Posterior cingulate gyrus (tissue), 11 donors: ENCODE measurements around the gene GCN1.

Experiments used
- DNase-seq, 10 donors: peaks; one replicate each; pipeline versions ENCODE4 v3.0.0 to v3.0.0-alpha.2; 2020 to 2021; ENCODE audit warnings: mixed read lengths in 3 of 10
- intact Hi-C: fragments of 100-400 bp; cut with DNase I; formaldehyde crosslinking; loops from one replicate; pipeline ENCODE4 v1.15.1; 2023

Gene GCN1

DNA sequence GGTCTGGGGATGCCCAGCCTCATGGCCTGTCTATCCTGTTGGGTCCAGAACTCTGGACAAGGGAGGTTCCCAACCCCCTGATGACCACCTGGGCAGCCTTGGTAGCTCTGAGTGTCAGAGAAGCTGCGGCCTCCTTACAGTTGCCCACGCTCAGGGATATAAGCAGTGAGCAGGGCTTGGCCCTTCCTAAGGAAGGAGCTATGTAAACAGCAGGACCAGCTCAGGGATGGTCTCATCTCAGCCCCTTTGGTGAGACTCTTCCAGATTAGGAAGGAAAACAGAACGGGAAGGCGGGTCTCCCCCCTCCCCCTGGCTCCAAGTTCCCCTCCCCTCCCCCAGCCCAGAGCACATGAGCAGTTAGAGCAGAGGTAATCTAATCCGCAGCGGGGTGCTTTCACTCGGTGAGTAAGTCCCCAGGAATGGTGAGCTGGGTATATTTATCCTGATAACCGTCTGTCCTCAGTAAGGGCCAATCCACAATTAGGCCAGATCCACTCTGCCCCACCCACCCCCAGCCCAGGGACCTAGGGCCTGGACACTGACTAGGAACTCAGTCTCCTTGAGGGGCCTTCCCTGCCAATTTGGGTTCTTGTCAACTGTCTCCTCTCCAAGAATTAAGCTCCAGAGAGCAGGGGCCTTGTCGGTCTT is 35.9 kb upstream of the GCN1 start:
- peak in 1 of 10 donors; percentile 31 for DNase-seq
- intact Hi-C loops = no loop called here

DNA sequence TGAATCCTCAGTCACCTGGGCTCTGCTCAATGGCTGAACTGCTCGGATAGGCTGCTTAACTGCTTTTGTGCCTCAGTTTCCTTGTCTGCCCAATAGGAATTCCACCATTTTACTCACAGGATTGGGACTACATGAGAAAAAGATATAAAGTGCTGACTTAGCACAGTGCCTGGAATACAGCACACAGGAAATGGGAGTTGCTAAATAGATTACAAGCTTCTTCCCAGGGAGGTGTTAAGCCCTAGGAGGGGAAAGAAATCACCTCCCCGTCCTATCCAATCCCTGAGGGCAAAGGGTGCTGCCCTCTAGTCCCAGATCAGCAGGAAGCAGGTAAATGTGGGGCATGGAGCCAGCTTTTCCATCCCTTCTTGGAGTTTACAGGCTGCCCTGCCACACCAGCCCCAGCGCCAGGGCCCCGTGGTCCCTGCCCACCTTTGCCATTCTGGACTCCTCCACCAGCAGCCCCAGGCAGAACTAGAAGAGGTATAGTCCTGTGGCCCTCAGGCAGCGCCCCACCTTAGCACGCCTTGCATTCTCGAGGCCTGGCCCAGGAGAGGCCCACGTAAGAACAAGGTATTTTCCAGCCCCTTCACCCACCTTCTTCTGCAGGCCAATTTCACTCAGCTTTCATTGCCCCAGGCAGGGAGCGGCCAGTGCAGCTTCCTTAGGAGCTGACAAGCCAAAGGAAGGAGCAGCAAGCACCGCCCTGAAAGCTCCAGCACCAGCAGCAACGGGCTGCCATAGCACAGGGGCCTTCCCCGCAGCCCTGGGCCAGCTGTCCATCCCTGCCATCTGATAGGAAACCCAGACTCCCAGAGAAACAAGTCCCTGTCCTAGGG is 35.2 kb upstream of the GCN1 start:
- peak in 1 of 10 donors; percentile 64 for DNase-seq
- intact Hi-C loops = no loop called here

DNA sequence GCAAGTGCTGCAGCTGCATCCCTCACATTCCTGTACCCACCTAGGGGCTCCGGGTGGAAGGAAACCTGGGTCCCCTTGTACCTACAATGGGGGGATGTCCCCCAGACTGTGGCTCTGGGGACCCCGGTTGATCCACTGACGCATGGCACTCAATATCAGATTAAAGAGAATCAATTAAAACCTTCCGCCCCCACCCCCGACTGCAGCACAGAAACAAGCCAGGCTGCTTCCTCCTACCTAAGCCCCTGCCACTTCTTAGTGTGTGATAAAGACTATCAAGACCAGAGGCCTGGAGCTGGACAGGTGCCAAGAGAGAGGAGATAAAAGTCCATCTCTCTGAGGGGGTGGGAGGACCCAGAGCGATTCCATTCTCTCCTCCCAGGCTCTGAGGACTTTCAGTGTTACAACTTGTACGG is 34.6 kb upstream of the GCN1 start:
- no peak for DNase-seq
- intact Hi-C loops = no loop called here

DNA sequence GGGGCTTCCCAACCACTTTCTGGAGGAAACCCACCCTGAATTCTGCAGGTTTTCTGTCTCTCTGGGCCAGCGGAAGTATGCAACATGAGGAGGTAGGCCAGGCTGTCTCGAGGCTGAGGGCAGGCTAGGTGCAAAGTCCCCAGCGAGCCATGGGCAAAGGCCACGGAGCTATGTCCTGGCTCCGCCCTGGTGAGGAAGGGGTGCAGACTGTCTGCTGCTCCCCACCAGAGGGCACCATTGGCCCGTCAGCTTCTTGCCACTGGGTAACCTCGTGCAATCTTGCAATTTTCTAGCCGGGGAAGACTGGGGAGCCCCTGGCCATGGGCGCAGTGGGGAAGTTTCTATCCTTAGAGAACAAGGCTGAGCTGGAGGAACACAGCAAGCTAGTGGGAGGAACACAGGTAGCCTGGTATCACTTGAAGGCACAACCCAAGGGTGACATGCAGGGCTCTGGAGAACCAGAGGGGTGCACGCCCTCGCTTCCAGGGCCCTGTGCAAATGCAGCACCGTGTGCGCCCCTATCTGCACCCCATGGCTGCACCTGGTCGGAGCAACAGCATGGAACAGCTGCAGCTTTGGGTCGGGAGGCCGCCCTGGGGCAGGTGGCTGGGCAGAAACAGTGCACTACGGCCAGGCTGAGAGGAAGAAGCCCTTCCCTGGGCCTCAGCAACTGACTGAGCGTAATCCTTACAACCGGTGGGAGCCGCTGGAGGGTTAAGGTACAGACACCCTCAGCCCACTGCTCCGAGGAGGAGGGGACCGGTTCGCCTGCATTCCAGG is 34.0 kb upstream of the GCN1 start:
- intact Hi-C loops = loop anchor here (1.0 kb wide), 1 partner anchor 37 kb away; the partner anchor contains the start of gene PXN
- peak; percentile 65 to 97 (median 86) for DNase-seq

DNA sequence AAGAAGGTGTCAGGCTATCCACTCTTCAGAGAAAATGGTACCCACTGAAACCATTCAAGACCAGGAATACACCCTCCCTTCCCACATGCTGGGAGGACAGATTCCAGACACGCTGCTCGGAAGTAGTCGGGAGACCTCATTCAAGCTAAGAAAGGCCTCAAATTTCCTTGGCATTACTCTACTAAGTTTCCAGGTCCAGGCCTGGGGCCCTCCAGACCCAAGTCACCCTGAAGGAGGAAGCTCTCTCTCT is 33.5 kb upstream of the GCN1 start:
- intact Hi-C loops = loop anchor here (1.0 kb wide), 1 partner anchor 37 kb away; the partner anchor contains the start of gene PXN
- no peak for DNase-seq

DNA sequence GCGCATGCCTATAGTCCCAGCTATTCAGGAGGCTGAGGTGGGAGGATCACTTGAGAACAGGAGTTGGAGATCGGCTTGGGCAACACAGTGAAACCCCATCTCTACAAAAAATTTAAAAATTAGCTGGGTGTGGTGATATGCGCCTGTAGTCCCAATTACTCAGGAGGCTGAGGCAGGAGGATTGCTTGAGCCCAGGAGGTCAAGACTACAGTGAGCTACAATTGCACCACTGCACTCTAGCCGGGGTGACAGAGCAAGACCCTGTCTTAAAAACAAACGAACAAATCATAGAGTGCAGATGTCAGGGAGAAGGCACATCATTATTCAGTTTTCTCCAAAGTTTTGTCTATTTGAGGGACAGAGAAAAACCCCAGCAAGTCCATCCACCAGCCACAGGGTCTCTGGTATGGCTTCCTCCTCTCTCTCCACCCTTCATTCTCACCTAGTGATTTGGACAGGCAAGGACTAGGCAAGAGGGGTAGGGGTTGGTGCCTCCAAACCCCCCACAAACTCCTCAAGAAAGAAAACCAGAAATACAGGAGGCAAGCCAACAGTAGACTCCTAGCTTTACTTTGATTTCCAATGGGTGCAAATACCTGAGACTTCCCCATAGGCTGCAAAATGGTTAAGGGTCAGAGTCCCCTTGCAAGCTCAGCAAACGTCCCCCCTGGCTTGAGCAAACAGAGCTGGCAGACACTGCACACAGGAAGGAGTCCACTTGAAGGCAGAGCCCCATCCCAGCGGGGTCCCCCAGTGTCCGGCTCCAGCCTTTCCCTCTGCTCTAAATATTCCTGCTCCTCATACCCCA is 32.9 kb upstream of the GCN1 start:
- intact Hi-C loops = loop anchor here (1.0 kb wide), 1 partner anchor 38 kb away; the partner anchor contains the start of gene PXN
- no peak for DNase-seq

DNA sequence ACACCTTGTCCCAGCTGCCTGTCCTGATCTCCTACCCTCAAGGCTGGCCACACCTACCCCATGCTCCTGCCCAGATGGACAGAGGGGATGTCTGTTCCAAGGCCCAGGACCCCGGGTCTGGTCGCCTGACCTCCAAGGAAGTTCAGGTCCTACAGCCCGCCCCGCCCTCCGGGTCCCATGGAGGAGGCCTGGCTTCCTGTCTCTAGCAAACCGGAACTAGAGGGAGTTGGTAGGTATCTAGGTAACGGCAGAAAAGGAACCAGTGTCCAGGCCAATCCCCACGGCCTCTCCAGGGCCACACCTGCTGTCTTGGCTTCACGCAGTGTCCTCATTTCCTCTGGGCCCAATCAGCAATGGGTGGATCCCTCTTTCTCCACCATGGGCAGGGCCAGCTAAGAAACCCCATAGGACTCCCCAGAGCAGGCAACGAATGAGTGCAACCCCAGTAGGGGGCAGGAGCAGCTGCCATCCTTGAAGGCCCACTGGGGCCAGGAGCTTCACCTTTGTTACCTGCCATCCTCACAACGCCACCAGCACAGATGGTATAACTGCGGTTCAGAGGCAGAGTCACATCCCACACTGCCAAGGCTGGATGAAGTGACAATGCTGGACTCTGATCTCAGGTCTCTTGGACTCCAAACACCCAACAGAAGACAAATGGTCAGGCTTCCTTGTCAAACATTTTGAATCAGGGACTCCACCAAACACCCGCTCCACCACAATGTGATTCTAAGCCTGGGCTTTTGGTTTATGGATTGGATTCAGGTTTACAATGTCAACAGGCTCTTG is 31.5 kb upstream of the GCN1 start:
- DNase-seq = no peak
- intact Hi-C loops = no loop called here

DNA sequence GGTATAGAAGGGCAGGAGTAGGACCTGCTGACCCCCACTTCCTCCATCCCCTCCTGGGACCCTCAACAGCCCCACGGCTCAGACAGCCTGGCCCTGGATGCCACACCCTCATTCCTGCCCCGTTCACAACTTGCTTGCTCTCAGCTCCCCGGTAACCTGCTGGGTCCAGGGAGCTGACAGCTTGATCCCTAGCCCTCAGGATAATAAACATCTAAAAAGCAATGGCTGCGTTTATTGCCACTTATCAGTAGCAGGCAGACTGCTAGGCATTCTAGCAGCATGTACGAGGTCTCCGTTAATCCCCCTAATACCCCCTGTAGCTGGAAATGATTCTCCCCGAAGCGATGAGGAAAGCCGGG is 30.7 kb upstream of the GCN1 start:
- intact Hi-C loops = no loop called here
- no peak for DNase-seq

DNA sequence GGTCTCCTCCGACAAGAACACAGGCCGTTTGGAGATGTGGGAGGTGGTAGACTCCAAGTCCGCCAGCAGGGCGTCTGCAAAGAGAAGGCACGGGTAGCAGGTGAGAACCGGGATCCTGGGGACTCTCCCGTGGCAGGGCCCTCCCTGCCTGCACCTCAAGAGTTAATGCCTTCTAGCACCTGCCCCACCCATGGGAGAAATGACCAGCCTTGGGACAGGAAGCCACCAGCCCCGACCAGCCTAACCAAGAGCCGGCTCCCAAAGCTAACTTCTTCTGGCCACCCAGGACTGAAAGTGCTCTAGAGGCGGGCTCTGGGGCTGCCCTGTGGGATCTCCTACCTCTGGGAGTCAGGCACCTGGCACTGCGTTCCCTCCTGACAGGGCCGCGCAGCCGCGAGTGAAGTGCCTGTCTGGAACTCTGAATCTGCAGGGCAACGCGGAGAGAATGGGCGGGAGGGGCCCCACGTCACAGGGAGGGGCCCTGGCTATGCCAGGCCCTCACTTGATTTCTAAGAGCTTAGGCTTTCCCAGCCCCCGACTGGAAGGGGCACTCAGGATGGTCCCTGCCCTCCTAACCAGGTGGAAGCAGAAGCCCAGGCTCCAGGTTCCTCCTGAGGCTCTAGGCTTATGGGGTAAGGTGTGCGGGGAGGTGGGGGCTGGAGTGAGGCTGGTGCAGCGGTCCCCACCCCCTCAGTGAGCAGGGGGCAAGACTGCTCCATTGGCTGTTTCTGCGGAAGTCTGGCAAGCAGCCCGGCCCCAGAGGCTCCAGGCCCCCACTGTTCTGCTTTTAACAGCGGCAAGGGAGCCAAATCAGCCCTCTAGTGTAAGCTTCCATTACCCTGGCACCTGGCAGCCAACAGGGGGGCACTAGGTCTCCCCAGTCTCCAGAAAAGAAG is 30.0 kb upstream of the GCN1 start:
- peak in 2 of 10 donors; percentile 35 to 70 for DNase-seq
- intact Hi-C loops = no loop called here

DNA sequence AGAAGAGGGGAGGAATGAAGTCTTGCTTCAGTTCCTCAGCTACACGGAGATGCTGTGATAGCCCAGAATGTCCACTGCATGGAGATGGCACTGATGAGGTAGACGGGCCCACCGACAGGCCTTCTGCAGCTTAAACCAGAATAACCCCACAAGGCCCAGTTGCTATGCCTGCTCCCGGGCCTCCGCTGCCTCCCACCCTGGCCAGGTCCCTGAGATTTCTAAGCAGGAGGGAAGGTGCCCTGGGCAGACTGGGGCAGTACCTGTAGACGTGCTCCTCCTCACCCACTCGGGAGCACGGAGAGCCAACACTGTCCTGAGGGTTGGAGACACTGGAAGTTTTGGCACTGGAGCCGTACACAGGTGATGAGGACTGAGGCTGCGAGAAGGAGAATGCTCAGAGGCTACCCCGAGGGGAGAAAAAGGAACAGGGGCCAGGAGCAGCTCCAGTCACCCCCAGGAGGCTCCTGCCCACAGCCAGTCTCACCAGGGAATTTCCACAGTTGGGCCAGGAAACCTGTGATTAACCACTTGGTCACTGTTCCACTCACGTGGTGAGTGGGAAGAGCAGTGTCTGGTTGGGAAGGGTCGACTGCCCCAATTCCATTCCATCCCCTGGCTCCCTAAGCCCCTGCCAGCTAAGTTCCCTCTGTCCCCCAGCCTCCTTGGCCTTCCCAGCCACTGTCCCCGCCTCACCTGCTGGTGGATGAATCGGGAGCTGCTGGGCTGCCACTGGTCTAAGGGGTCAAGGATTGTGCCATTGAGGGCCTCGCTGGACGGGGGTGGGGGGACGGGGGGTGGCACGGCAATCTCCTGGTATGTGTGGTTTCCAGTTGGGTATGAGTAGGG is 29.2 kb upstream of the GCN1 start:
- intact Hi-C loops = no loop called here
- DNase-seq = no peak

DNA sequence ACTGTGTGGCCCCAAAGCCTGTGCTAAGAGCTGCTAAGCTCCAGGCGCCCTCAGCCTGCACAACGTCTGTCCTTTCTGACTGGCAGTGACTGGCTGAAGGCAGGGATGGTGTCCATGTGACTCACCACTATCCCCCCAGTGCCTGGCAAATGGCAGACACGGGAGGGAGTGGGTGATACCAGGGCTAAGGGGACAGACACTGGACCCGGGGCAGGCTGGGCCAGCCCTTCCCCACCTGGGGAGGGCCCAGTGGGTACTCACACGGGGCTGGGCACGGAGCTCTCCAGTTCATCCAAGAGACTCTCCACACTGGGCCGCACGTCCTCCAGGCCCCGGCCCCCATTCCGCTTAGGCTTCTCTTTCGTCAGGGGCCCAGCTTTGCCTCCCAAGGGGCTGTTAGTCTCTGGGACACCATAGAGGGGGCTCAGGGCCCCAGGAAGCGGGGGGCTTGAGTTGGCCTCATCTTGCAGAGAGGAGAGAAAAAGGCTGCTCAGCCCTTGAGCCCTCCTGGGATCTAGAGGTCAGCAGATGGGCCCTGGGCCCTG is 27.8 kb upstream of the GCN1 start:
- peak in 1 of 10 donors; percentile 34 for DNase-seq
- intact Hi-C loops = no loop called here

DNA sequence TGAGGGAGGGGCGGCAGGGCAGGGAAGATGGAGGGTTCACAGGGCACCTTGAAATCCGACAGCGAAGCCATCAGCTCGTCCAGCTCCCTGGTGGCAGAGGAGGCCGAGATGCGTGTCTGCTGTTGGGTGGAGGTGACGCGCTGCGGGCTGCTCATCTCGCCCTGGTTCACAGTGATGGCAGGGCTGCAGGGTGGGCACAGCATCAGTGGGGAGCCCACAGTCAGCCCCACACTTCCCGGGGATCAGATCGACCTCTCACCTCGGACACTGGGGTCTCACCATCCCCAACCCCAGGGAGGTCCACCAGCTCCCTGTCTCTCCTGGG is 27.0 kb upstream of the GCN1 start:
- intact Hi-C loops = no loop called here
- DNase-seq = no peak

DNA sequence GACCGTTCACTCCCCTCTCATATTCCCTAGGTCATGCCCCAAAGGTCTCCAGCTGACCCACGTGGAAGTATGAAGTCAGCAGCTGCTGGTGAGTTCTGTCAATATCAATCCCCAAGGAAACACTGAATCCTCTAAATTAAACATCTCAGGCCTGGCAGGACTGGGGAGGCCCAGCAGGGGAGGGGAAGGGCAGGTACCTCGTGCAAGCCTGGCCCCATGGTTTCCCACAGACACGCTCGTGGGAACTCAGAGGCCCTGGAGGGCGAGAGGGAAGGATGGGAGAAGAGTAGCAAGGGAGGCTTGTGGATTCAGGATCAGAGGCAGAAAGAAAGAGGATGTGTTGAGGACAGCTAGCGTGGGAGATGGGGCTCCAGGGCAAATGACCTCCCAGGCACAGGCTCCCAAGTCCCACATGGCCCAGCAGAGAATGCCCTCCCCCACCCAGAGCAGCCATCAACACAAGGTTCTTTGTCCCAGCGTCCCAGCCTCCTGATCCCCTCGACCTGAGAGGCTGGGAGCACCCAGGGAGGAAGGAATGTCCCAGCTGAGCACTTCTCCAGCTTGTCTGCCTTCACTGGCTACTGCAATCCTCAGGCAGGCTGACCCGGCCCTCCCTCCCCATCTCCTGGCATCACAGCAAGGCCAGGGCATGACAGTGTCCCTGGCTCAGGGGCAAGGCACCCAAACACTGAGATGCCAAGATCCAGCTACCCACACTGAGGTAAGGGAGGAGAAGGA is 26.5 kb upstream of the GCN1 start:
- peak in 1 of 10 donors; percentile 60 for DNase-seq
- intact Hi-C loops = no loop called here

DNA sequence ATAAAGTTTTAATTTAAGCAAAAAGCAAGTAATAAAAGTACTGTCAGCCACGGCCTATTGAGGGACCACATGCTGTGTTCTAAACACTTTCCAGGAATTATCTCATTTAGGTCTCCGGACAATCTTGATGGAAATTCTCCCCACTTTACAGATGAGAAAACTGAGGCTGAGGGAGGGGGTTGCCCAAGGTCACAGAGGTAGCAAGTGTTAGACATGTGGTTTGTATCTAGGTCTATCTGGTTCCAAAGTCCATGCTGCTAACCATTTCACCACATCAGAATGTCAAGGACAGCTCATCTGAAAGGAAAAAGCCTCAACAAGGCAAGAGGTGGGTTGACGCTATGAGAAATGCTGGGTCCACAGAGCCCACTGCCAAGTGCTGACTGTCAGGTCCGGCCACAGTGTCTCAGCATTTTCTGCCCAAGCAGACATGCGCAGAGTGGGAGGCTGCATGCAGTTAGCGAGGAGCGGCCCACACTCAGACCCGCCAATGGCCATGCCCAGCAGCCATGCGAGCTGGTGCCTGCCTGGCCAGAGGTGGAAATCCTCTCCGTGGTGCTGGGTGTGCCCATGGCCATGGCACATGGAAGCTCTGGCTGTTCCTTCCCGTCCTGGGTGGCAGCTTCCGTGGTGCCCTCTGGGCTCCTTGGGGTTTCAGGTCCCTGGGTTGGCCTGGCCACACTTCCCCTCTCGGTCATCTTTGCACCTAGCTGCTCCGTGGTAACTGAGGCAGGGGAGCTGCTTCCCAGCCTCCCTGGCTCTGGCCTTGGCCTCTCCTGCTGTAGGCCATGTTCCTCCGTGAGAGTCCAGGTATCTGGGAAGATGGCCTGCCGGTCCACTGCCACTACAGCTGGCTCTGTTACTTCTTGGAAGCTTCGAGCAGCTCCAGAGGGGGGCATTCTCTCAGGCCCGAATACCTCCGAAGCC is 24.4 kb upstream of the GCN1 start:
- intact Hi-C loops = no loop called here
- DNase-seq = peak in 1 of 10 donors; percentile 74

DNA sequence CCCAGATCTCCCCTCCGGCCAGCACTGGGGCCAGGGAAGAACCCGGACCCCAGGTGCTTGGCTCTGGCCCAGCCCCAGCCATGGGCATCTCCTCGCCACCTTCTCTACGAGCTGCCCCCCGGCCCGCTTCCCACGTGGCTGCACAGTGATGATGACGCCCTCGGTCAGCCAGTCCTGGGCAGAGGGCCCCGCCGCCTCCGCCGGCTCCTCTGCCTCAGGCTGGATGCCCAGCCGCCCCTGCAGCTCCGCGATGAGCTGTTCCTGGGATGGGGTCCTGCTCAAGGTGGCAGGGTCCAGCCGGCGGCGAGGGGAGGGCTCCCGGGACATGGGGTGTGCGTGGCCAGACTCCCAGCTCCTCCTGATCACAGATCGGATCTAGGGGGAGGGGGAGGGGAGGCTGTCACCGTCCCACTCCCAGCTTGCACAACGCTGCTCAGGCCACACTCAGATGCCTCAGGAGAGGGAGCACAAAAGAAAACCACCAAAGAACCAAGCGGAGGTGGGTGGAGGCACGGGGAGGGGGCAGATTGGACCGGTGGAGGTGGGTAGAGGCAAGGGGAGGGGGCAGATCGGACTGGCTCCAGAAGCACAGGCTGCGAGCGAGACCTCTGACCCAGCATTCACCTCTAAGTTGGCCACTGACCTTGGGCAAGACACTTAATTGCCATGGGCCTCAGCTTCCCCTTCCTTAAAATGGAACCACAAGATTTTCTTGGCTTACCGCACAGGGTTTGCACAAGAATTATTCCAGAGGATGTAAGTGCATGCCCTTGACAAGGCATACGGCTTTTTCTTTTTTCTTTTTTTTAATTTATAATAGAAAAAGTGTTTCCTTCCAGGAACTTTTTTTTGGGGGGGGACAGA is 22.5 kb upstream of the GCN1 start:
- intact Hi-C loops = no loop called here

More for the DNA sequence above, 22.5 kb upstream of the GCN1 start:
- peak in 3 of 10 donors; percentile 44 to 91 (median 87) for DNase-seq
